ENCODE measurements around the gene CCDC186.
"Not testable (repeated sequence)": the region's sequence is repeated elsewhere in the genome, so short reads cannot be mapped to it uniquely, and the experiment has no call there.

The CCDC186 gene

GRCh38 chr10:114172776-114173602 is 1.0 kb downstream of the CCDC186 start:
- Histone ChIP-seq H3K4me3 (ENCODE audit: low read length) (peak overlapping the region; percentile 89), H3K36me3 (ENCODE audit: control insufficient read depth, insufficient read depth, low read length) (no peaks in the 10 kb centered on the region), H3K4me1 (ENCODE audit: control insufficient read depth, insufficient read depth, low read length) (peaks cover 4% of the 10 kb centered on the region), H3K27me3 (ENCODE audit: control insufficient read depth, insufficient read depth, low read length) (no peaks in the 10 kb centered on the region), H3K9ac (ENCODE audit: low read length) (peak overlapping the region; percentile 97), H3K9me3 (ENCODE audit: control insufficient read depth, low read length) (no peaks in the 10 kb centered on the region)

- Histone ChIP-seq H3K4me1 (ENCODE audit: control insufficient read depth, insufficient read depth, low read length) (peaks cover 4% of the 10 kb centered on the region), H3K36me3 (ENCODE audit: control insufficient read depth, insufficient read depth, low read length) (no peaks in the 10 kb centered on the region), H3K9ac (ENCODE audit: low read length) (no peak overlapping the region), H3K4me3 (ENCODE audit: low read length) (no peak overlapping the region), H3K27me3 (ENCODE audit: control insufficient read depth, insufficient read depth, low read length) (no peaks in the 10 kb centered on the region), H3K9me3 (ENCODE audit: control insufficient read depth, low read length) (no peaks in the 10 kb centered on the region)
These were observed 1.8 kb downstream of the CCDC186 start for GRCh38 chr10:114172216-114172615.

GRCh38 chr10:114168450-114169009 is 5.5 kb downstream of the CCDC186 start:
- H3K9ac ChIP-seq (ENCODE audit: low read length): no peak overlapping the region
- H3K4me1 ChIP-seq (ENCODE audit: control insufficient read depth, insufficient read depth, low read length): peaks cover 14% of the 10 kb centered on the region
- H3K36me3 ChIP-seq (ENCODE audit: control insufficient read depth, insufficient read depth, low read length): no peaks in the 10 kb centered on the region
- H3K27me3 ChIP-seq (ENCODE audit: control insufficient read depth, insufficient read depth, low read length): no peaks in the 10 kb centered on the region
- no peaks in the 10 kb centered on the region for H3K9me3 ChIP-seq (ENCODE audit: control insufficient read depth, low read length)
- H3K4me3 ChIP-seq (ENCODE audit: low read length): no peak overlapping the region

GRCh38 chr10:114167985-114168384 is 6.0 kb downstream of the CCDC186 start:
- Histone ChIP-seq H3K9ac (ENCODE audit: low read length) (no peak overlapping the region), H3K36me3 (ENCODE audit: control insufficient read depth, insufficient read depth, low read length) (no peaks in the 10 kb centered on the region), H3K4me3 (ENCODE audit: low read length) (no peak overlapping the region), H3K27me3 (ENCODE audit: control insufficient read depth, insufficient read depth, low read length) (no peaks in the 10 kb centered on the region), H3K4me1 (ENCODE audit: control insufficient read depth, insufficient read depth, low read length) (peaks cover 14% of the 10 kb centered on the region), H3K9me3 (ENCODE audit: control insufficient read depth, low read length) (no peaks in the 10 kb centered on the region)

GRCh38 chr10:114166494-114166893 is 7.5 kb downstream of the CCDC186 start:
- Histone ChIP-seq H3K4me3 (ENCODE audit: low read length) (no peak overlapping the region), H3K4me1 (ENCODE audit: control insufficient read depth, insufficient read depth, low read length) (peaks cover 10% of the 10 kb centered on the region), H3K9me3 (ENCODE audit: control insufficient read depth, low read length) (no peaks in the 10 kb centered on the region), H3K27me3 (ENCODE audit: control insufficient read depth, insufficient read depth, low read length) (no peaks in the 10 kb centered on the region), H3K36me3 (ENCODE audit: control insufficient read depth, insufficient read depth, low read length) (no peaks in the 10 kb centered on the region), H3K9ac (ENCODE audit: low read length) (no peak overlapping the region)

GRCh38 chr10:114166043-114166442 is 8.0 kb downstream of the CCDC186 start:
- Histone ChIP-seq H3K9me3 (ENCODE audit: control insufficient read depth, low read length) (no peaks in the 10 kb centered on the region), H3K36me3 (ENCODE audit: control insufficient read depth, insufficient read depth, low read length) (no peaks in the 10 kb centered on the region), H3K4me3 (ENCODE audit: low read length) (no peak overlapping the region), H3K4me1 (ENCODE audit: control insufficient read depth, insufficient read depth, low read length) (peaks cover 10% of the 10 kb centered on the region), H3K9ac (ENCODE audit: low read length) (no peak overlapping the region), H3K27me3 (ENCODE audit: control insufficient read depth, insufficient read depth, low read length) (no peaks in the 10 kb centered on the region)

GRCh38 chr10:114163062-114163461 is 10.9 kb downstream of the CCDC186 start:
- H3K9ac ChIP-seq (ENCODE audit: low read length): no peak overlapping the region
- no peaks in the 10 kb centered on the region for H3K27me3 ChIP-seq (ENCODE audit: control insufficient read depth, insufficient read depth, low read length)
- H3K9me3 ChIP-seq (ENCODE audit: control insufficient read depth, low read length): no peaks in the 10 kb centered on the region
- peaks cover 10% of the 10 kb centered on the region for H3K4me1 ChIP-seq (ENCODE audit: control insufficient read depth, insufficient read depth, low read length)
- H3K36me3 ChIP-seq (ENCODE audit: control insufficient read depth, insufficient read depth, low read length): no peaks in the 10 kb centered on the region
- no peak overlapping the region for H3K4me3 ChIP-seq (ENCODE audit: low read length)

- Histone ChIP-seq H3K36me3 (ENCODE audit: control insufficient read depth, insufficient read depth, low read length) (no peaks in the 10 kb centered on the region), H3K4me1 (ENCODE audit: control insufficient read depth, insufficient read depth, low read length) (no peaks in the 10 kb centered on the region), H3K4me3 (ENCODE audit: low read length) (no peak overlapping the region), H3K27me3 (ENCODE audit: control insufficient read depth, insufficient read depth, low read length) (no peaks in the 10 kb centered on the region), H3K9ac (ENCODE audit: low read length) (no peak overlapping the region), H3K9me3 (ENCODE audit: control insufficient read depth, low read length) (no peaks in the 10 kb centered on the region)
These were observed 16.1 kb downstream of the CCDC186 start for GRCh38 chr10:114157912-114158311.

GRCh38 chr10:114151892-114152291 is 22.1 kb downstream of the CCDC186 start:
- Histone ChIP-seq H3K4me3 (ENCODE audit: low read length) (no peak overlapping the region), H3K27me3 (ENCODE audit: control insufficient read depth, insufficient read depth, low read length) (no peaks in the 10 kb centered on the region), H3K9ac (ENCODE audit: low read length) (no peak overlapping the region), H3K9me3 (ENCODE audit: control insufficient read depth, low read length) (no peaks in the 10 kb centered on the region), H3K36me3 (ENCODE audit: control insufficient read depth, insufficient read depth, low read length) (no peaks in the 10 kb centered on the region), H3K4me1 (ENCODE audit: control insufficient read depth, insufficient read depth, low read length) (no peaks in the 10 kb centered on the region)

GRCh38 chr10:114151486-114151885 is 22.5 kb downstream of the CCDC186 start:
- Histone ChIP-seq H3K27me3 (ENCODE audit: control insufficient read depth, insufficient read depth, low read length) (no peaks in the 10 kb centered on the region), H3K4me3 (ENCODE audit: low read length) (no peak overlapping the region), H3K9me3 (ENCODE audit: control insufficient read depth, low read length) (no peaks in the 10 kb centered on the region), H3K36me3 (ENCODE audit: control insufficient read depth, insufficient read depth, low read length) (no peaks in the 10 kb centered on the region), H3K4me1 (ENCODE audit: control insufficient read depth, insufficient read depth, low read length) (no peaks in the 10 kb centered on the region), H3K9ac (ENCODE audit: low read length) (no peak overlapping the region)

GRCh38 chr10:114149476-114149875 is 24.5 kb downstream of the CCDC186 start:
- H3K9me3 ChIP-seq (ENCODE audit: control insufficient read depth, low read length); H3K27me3 ChIP-seq (ENCODE audit: control insufficient read depth, insufficient read depth, low read length); H3K4me1 ChIP-seq (ENCODE audit: control insufficient read depth, insufficient read depth, low read length); H3K9ac ChIP-seq (ENCODE audit: low read length); H3K36me3 ChIP-seq (ENCODE audit: control insufficient read depth, insufficient read depth, low read length); H3K4me3 ChIP-seq (ENCODE audit: low read length): not testable (repeated sequence)

- Histone ChIP-seq H3K9ac (ENCODE audit: low read length) (no peak overlapping the region), H3K4me1 (ENCODE audit: control insufficient read depth, insufficient read depth, low read length) (no peaks in the 10 kb centered on the region), H3K36me3 (ENCODE audit: control insufficient read depth, insufficient read depth, low read length) (no peaks in the 10 kb centered on the region), H3K9me3 (ENCODE audit: control insufficient read depth, low read length) (no peaks in the 10 kb centered on the region), H3K27me3 (ENCODE audit: control insufficient read depth, insufficient read depth, low read length) (no peaks in the 10 kb centered on the region), H3K4me3 (ENCODE audit: low read length) (no peak overlapping the region)
These were observed 30.8 kb downstream of the CCDC186 start for GRCh38 chr10:114143160-114143559.
